NCI-H510A (cell line): ENCODE measurements around the gene NAGK.
"Not testable (repeated sequence)": the region's sequence is repeated elsewhere in the genome, so short reads cannot be mapped to it uniquely, and the experiment has no call there.

Experiments
- DNase-seq: peaks from one replicate; lab custom pipeline; 2025; lab: John Stamatoyannopoulos, UW

The NAGK gene

DNA sequence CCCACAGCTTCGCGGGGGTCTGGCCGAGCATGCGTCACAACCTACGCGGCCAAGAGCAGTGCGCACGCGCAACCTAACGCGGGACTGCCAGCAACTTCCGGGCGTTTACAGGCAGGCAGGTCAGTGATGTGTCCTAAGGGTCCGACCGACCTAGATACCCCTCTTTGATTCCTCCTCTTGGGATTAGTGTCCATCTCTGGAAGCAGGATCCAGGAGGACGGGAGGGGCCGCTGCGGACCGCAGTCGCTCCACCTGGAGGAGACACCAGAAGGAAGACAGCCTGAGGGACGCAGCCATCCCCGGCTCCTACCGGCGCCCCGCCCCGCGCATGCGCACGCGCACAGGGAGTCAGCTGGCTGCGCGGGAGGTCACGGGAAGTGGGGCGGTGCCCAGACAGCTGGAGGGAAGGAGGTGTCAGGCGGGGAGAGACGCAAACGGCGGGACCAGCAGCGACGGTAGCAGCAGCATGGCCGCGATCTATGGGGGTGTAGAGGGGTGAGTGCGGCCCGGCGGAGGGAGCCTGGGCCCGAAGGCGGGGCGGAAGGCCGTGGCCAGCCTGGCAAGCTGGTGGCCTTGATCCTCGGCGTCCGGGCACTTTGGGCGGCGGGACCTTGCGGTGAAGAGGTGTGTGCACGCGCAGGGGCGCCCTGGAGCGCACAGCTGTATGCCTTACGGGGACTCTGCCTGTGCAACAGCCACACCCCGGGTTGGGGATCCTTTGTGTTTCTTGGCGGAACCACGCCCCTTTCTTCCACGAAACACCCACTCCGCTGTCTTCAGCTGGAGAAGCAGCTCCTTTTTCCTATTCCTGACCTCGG, at the start of gene NAGK:
Gene NAGK, plus strand, starts transcription at position 431 of the 818 bp plus-strand sequence. Its CDS starts 36 bp downstream, at position 467.
- peak; percentile 88 for DNase-seq

- DNase-seq, result not testable (repeated sequence)
Measured at GRCh38 chr2:71019989-71020388, 48.5 kb upstream of the NAGK start.

DNA sequence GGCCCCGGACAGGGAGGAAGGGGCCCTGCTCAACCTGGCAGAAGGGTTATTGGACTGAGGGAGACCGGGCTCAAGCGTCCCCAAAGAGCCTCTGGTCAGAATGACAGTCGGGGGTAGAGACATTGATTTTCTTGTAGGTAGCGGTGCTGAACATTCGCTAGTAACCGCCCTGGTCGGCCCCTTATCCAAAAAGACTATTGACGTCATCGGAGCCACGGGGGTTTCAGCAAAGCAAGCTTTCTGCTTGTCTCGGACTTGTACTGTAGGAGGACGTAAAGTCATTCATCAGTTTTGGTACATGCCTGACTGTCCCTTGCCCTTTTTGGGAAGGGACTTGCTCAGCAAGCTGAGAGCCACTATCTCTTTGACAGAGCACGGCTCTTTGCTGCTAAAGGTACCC, 47.1 kb upstream of the NAGK start:
- DNase-seq, result not testable (repeated sequence)

DNA sequence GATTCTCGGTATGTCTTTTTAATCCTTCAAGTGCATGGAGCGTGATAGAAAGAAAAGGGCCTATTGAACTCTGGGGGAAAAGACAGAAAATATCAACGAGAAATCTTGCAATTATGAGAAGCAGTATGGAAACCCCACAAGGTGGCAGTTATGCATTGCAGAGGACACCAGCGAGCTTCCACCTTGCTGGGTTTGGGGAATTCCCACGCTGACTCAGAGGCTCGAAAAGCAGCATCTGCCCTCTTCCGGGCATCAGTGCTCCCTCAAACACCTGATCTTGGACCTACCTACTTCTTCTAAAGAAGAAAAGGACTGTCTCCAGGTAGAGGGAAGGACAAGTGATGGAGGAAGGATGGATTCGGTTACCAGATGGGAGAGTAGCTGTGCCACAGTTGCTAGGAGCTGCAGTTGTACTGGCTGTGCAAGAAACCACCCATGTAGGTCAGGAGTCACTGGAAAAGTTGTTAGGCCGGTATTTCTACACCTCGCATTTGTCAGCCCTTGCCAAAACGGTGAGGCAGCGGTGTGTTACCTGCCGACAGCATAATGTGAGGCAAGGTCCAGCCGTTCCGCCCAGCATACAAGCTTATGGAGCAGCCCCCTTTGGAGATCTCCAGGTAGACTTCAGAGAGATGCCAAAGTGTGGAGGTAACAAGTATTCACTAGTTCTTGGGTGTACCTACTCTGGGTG, 44.8 kb upstream of the NAGK start:
- peak; percentile 8 for DNase-seq

- DNase-seq, result not testable (repeated sequence)
Measured at GRCh38 chr2:71036296-71036695, 32.2 kb upstream of the NAGK start.

GRCh38 chr2:71042287-71042686, 26.2 kb upstream of the NAGK start:
- no peak for DNase-seq

DNA sequence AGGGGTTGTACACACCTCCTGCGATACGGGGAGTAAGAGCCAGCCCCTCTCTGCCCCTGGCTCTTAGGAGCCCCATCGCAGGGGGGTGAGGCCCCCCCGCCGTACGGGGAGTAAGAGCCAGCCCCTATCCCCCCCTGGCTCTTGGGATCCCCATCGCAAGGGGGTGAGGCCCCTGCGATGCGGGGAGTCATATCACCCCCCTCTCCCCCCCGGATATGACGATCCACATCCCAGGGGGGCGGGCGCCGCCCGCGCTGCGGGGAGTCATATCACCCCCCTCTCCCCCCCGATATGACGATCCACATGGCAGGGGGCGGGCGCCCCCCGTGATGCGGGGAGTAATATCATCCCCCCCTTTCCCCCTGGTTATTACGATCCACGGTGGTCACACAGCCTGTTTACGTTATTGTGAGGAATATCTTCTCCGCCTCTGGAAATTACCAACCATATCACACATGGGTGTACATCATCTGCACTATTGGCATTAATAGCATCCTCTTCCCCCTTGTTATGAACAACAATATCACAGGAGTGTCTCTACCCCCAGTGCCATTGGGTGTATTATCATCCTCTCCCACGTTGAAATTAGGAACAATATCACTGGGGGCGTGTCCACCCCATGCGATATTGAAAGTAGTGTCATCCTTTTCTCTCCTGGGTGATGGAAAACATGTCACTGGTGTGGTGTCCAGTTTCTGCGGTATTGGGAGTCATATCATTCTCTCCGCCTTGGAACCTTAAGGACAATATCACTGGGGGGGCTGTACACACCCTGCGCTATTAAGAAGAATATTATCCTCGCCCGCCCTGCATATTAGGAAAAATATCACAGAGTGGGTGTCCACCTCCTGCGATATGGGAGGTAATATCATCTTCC, 24.7 kb upstream of the NAGK start:
- no peak for DNase-seq

DNA sequence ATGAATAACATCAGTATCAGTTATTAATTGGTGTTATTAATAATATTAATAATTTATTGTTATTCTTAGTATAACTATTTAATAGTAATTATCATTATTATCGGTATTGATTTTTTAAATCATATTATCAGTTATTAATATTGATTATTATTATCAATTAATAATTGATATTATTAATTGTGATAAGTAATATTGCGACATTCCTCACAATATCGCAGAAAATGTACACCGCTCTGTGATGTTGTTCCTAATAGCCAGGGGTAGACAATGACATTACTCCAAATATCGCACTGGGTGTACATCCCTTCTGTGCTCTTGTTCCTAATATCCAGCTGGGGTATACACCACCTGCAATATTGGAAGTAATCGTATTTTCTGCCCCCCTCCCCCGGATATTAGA, 23.3 kb upstream of the NAGK start:
- no peak for DNase-seq

DNA sequence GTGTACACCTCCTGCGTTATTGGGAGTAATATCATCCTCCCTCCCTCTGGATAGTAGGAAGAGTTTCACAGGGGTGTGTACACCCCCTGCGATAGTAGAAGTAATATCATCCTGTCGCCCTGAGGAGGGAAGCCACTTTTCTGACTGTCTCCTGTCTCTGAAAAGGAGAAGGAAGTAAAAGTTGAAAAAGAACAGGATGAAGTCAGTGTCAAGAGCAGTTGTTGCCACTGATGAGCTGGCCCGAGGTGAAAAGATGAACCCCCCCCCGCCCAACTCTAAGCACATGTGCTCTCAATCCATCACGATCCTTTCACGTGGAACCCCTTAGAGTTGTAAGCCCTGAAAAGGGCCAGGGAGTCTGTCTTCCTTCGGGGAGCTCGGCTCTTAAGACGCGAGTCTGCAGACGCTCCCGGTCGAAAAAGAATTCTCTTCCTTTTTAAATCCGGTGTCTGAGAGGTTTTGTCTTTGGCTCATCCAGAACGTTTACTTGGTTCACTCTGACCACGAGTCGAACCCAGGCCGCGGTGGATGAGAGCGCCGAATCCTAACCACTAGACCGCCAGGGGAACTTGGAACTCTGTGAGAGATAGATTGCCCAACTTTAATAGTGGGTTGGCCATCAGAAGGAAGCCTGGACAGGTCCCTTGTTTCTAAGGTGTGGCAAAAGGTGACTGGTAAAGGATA, 22.4 kb upstream of the NAGK start:
- no peak for DNase-seq

DNA sequence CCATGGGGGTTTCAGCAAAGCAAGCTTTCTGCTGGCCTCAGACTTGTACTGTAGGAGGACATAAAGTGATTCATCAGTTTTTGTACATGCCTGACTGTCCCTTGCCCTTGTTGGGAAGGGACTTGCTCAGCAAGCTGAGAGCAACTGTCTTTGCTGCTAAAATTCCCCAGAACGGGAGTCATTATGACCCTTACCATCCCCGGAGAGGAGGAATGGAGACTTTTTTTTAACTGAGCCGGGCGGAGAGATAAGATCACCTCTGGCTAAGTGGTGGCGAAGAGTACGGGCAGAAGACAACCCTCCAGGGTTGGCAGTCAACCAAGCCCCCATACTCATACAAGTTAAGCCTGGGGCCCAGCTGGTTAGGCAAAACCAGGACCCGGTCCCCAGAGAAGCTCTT, 20.4 kb upstream of the NAGK start:
- no peak for DNase-seq

- DNase-seq, result peak; percentile 70
Measured at GRCh38 chr2:71049704-71050360, 18.6 kb upstream of the NAGK start.

DNA sequence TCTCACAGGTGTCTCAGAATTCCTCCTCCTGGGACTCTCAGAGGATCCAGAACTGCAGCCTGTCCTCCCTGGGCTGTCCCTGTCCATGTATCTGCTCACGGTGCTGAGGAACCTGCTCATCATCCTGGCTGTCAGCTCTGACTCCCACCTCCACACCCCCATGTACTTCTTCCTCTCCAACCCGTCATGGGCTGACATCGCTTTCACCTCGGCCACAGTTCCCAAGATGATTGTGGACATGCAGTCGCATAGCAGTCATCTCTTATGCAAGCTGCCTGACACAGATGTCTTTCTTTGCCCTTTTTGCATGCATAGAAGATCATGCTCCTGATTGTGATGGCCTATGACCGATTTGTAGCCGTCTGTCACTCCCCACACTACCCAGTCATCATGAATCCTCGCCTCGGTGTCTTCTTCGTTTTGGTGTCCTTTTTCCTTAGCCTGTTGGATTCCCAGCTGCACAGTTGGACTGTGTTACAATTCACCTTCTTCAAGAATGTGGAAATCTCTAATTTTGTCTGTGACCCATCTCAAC, 13.2 kb upstream of the NAGK start:
- DNase-seq, result not testable (repeated sequence)

GRCh38 chr2:71060211-71060610, 8.2 kb upstream of the NAGK start:
- no peak for DNase-seq

- DNase-seq, result no peak
Measured at GRCh38 chr2:71060871-71061270, 7.6 kb upstream of the NAGK start.

- DNase-seq, result no peak
Measured at GRCh38 chr2:71063216-71063615, 5.2 kb upstream of the NAGK start.

GRCh38 chr2:71064110-71064611, 4.3 kb upstream of the NAGK start:
- no peak for DNase-seq

DNA sequence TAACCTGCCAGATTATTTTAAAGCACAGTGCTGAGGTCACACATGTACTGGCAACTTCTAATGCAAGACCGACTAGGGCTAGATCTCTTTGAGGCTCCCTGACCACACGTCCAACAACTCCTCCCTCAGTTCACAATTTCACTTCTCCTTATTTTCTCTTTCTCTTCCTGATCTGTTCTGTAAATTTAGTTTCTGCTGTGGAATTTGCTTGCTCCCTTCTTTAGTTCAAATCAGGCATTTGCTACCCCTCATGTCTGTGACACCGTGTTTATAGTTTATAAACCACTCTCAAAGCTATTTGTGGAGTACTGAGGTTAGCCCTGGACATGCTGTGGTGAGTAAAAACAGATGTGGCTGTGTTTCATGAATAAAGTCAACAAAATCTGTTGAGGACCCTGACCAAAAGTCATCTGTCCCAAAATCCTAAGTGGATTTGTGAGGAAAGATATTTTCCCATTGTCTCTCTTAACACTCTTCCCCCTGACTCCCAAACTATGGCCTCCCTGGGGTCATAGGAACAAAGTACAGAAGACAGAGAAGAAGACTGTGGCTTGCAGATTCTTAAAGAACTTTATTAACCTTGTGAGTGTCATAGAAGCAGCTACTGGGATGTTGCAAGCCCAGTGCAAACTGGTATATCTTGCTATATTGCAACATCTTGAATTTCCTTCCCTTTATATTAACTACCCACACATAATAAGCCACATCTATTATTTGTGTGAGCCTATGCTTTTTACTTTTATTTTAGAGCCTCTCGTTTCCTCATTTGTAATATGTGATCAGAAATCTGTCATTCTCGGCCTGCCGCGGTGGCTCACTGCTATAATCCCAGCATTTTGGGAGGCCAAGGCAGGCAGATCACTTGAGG, 3.5 kb upstream of the NAGK start:
- DNase-seq, result no peak

- no peak for DNase-seq
Measured at GRCh38 chr2:71066856-71067255, 1.6 kb upstream of the NAGK start.

DNA sequence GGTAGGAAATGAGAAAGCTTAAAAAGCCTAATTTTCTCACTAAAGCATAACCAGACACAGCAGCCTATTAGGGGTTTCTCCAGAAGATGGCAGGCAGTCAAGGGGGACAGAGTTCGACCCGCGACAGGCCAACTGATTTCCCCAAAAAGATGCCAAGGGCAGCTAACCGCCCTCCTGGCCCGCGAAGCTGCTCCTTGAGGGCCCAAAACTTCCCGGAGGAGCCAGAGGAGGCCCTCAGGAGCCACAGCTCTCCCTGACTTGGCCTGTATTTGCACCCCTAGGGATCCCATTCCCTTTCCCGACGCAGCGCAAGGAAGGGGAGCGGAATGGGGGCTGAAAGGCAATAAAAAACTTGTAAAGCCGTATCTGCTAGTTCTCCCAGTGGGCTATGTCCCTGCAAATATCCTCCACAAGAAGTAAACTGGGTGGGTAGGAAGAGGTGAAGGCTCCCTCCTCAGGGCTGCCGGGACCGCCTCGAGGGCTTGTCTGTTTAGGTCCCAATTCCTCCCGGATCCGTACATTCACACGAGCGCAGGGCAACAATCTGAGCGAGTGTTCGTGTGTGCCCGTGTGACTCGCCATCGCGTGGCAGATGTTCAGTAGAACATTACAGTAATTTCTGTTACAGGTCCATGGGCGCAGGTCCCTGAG, 756 bp upstream of the NAGK start:
- no peak for DNase-seq
